WTC11 (cell line): Measurements from ENCODE around the gene PEX5. TPM values are rescaled to one million over a fixed set of nuclear protein-coding genes. Genes with fewer than 3 reads are reported as not detected.

ENCODE experiments used
- ATAC-seq: fragments of 200-7000 bp; cut with Tn5 transposase; 2 replicates; pipeline ENCODE4 v1.10.0; 2021; ENCODE audit warnings: mild to moderate bottlenecking, moderate library complexity
- CTCF ChIA-PET: fragments of 300-600 bp; sonication (Branson Sonifier 250); formaldehyde crosslinking; loops from one replicate; lab custom pipeline; 2021; ENCODE audit warnings: antibody characterized with exemption; lab: Charles Lee
- POLR2A ChIA-PET: fragments of 350-600 bp; sonication (Branson Sonifier 250); formaldehyde crosslinking; loops from one replicate; lab custom pipeline; 2021; ENCODE audit warnings: antibody characterized with exemption; lab: Charles Lee
- DNase-seq: peaks from one replicate; pipeline ENCODE4 v3.0.0; 2021; ENCODE audit warnings: low spot score
- H3K27ac Mint-ChIP-seq: 2 replicates; pipeline ENCODE4 v1.8.0; 2021; ENCODE audit warnings: mixed read lengths
- H3K27me3 Mint-ChIP-seq: 2 replicates; pipeline ENCODE4 v1.8.0; 2021; ENCODE audit warnings: low read depth, mild to moderate bottlenecking, moderate library complexity, mixed read lengths
- H3K36me3 Mint-ChIP-seq: 2 replicates; pipeline ENCODE4 v1.8.0; 2021; ENCODE audit warnings: mixed read lengths
- H3K4me1 Mint-ChIP-seq: 2 replicates; pipeline ENCODE4 v1.8.0; 2022; ENCODE audit warnings: mixed read lengths
- H3K4me3 Mint-ChIP-seq: 2 replicates; pipeline ENCODE4 v1.8.0; 2021; ENCODE audit warnings: mild to moderate bottlenecking, moderate library complexity, mixed read lengths
- H3K9me3 Mint-ChIP-seq: 2 replicates; pipeline ENCODE4 v1.8.0; 2021; ENCODE audit warnings: mixed read lengths
- CDX4 ChIP-seq: fragments of 250-450 bp; sonication (Bioruptor Pico); IDR thresholded peaks from 2 replicates; pipeline ENCODE4 v1.9.0; 2021; ENCODE audit warnings: moderate library complexity, mild to moderate bottlenecking, inconsistent platforms, borderline replicate concordance
- CTCF ChIP-seq: fragments of 200-600 bp; IDR thresholded peaks from 2 replicates; pipeline ENCODE4 v1.8.0; 2022; ENCODE audit warnings: antibody characterized with exemption
- FOXP1 ChIP-seq: sonication (generic); formaldehyde crosslinking; IDR thresholded peaks from 2 replicates; pipeline ENCODE4 v1.8.0; 2022; ENCODE audit warnings: missing genetic modification reagents, mild to moderate bottlenecking, moderate library complexity, borderline replicate concordance
- GABPB1 ChIP-seq: sonication (generic); formaldehyde crosslinking; IDR thresholded peaks from 2 replicates; pipeline ENCODE4 v1.8.1; 2023; ENCODE audit warnings: mild to moderate bottlenecking, missing genetic modification reagents
- MYBL2 ChIP-seq: sonication (generic); formaldehyde crosslinking; IDR thresholded peaks from 2 replicates; pipeline ENCODE4 v1.8.1; 2023; ENCODE audit warnings: mild to moderate bottlenecking, moderate library complexity, missing genetic modification reagents
- NFYB ChIP-seq: sonication (generic); formaldehyde crosslinking; conservative IDR thresholded peaks from 2 replicates; pipeline ENCODE4 v1.8.0; 2022; ENCODE audit warnings: low read depth, missing genetic modification reagents
- NR2C2 ChIP-seq: sonication (generic); formaldehyde crosslinking; IDR thresholded peaks from 2 replicates; pipeline ENCODE4 v1.8.0; 2022; ENCODE audit warnings: mild to moderate bottlenecking, missing genetic modification reagents
- NR3C1 ChIP-seq: sonication (generic); formaldehyde crosslinking; conservative IDR thresholded peaks from 2 replicates; pipeline ENCODE4 v1.8.1; 2023; ENCODE audit warnings: low read depth, mild to moderate bottlenecking, missing genetic modification reagents
- STAT6 ChIP-seq: sonication (generic); formaldehyde crosslinking; conservative IDR thresholded peaks from 2 replicates; pipeline ENCODE4 v1.8.1; 2023; ENCODE audit warnings: mild to moderate bottlenecking, low read depth, missing genetic modification reagents, moderate library complexity
- TEAD1 ChIP-seq: sonication (generic); formaldehyde crosslinking; IDR thresholded peaks from 2 replicates; pipeline ENCODE4 v1.8.0; 2022; ENCODE audit warnings: mild to moderate bottlenecking, missing genetic modification reagents
- ZNF232 ChIP-seq: sonication (generic); formaldehyde crosslinking; IDR thresholded peaks from 2 replicates; pipeline ENCODE4 v1.8.0; 2022; ENCODE audit warnings: mild to moderate bottlenecking, missing genetic modification reagents
- ZNF263 ChIP-seq: sonication (generic); formaldehyde crosslinking; IDR thresholded peaks from 2 replicates; pipeline ENCODE4 v1.8.1; 2022; ENCODE audit warnings: low read depth, mild to moderate bottlenecking, moderate library complexity, missing genetic modification reagents
- ZNF317 ChIP-seq: sonication (generic); formaldehyde crosslinking; IDR thresholded peaks from 2 replicates; pipeline ENCODE4 v1.8.1; 2023; ENCODE audit warnings: low read depth, mild to moderate bottlenecking, moderate library complexity, missing genetic modification reagents, borderline replicate concordance
- total RNA-seq: library from RNA; stranded (reverse); gene quantifications from 3 replicates; pipeline ENCODE4 v1.2.3, GENCODE V29; 2021
- TF ChIP-seq, protein P1 (sequence below): sonication (generic); formaldehyde crosslinking; IDR thresholded peaks from 2 replicates; pipeline ENCODE4 v1.8.1; 2022; ENCODE audit warnings: missing genetic modification reagents, borderline replicate concordance

PEX5 gene
- total RNA-seq, 1 experiment from 2014 or later: 68.9 TPM

DNA sequence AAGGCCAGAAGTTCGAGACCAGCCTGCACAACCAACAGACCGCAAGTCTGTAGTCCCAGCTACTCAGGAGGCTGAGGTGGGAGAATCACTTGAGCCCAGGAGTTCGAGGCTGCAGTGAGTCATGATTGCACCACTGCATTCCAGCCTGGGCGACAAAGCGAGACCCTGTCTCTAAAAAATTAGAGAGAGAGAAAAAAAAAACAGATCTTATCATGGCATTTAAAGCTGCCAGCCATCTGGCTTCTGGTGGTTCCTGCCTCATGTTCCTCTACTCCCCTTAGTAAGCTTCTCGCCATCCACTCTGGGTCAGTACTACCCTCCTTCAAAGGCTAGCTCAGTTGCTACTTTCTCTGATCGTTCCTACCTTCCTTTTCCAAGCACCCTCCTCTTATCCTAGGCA is 43.3 kb upstream of the PEX5 start:
- Mint-ChIP-seq H3K9me3 (no peaks in the 10 kb centered on the region), H3K4me3 (no peak overlapping the region), H3K4me1 (no peaks in the 10 kb centered on the region), H3K27me3 (no peaks in the 10 kb centered on the region), H3K36me3 (peaks cover 8% of the 10 kb centered on the region), H3K27ac (no peak overlapping the region)
- ChIA-PET CTCF (interaction anchor here (0.5 to 2.5 kb wide), 4 partner anchors 9 to 52 kb away, joined by 3 to 24 read pairs (median 11); partner anchors contain the start of gene PEX5), POLR2A (no interaction called here)
- DNase-seq (no peak), ATAC-seq (no peak)
- TF ChIP-seq ZNF263 (CRISPR knock-in tag): no peak
- TF ChIP-seq TEAD1: no peak
- TF ChIP-seq ZNF317 (CRISPR knock-in tag): no peak
- no peak for TF ChIP-seq NFYB (CRISPR knock-in tag)

- H3K36me3 Mint-ChIP-seq: peaks cover 8% of the 10 kb centered on the region
- POLR2A ChIA-PET: no interaction called here
- H3K9me3 Mint-ChIP-seq: no peaks in the 10 kb centered on the region
- H3K27me3 Mint-ChIP-seq: no peaks in the 10 kb centered on the region
- no peak overlapping the region for H3K27ac Mint-ChIP-seq
- H3K4me1 Mint-ChIP-seq: no peaks in the 10 kb centered on the region
- CTCF ChIA-PET: interaction anchor here (2.5 kb wide), 1 partner anchor 16 kb away, joined by 10 read pairs; no protein-coding TSS in a partner anchor
- no peak for TF ChIP-seq GABPB1 (CRISPR knock-in tag)
- TF ChIP-seq MYBL2 (CRISPR knock-in tag): no peak
- no peak for TF ChIP-seq FOXP1
- no peak for TF ChIP-seq ZNF232 (CRISPR knock-in tag)
- no peak for TF ChIP-seq CDX4 (CRISPR knock-in tag)
- TF ChIP-seq, protein P1, sequence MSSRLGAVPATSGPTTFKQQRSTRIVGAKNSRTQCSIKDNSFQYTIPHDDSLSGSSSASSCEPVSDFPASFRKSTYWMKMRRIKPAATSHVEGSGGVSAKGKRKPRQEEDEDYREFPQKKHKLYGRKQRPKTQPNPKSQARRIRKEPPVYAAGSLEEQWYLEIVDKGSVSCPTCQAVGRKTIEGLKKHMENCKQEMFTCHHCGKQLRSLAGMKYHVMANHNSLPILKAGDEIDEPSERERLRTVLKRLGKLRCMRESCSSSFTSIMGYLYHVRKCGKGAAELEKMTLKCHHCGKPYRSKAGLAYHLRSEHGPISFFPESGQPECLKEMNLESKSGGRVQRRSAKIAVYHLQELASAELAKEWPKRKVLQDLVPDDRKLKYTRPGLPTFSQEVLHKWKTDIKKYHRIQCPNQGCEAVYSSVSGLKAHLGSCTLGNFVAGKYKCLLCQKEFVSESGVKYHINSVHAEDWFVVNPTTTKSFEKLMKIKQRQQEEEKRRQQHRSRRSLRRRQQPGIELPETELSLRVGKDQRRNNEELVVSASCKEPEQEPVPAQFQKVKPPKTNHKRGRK (CRISPR knock-in tag): no peak
- no peak overlapping the region for H3K4me3 Mint-ChIP-seq
- ATAC-seq (no peak), DNase-seq (no peak)
Observed at GRCh38 chr12:7146906-7147305, 42.6 kb upstream of the PEX5 start.

DNA sequence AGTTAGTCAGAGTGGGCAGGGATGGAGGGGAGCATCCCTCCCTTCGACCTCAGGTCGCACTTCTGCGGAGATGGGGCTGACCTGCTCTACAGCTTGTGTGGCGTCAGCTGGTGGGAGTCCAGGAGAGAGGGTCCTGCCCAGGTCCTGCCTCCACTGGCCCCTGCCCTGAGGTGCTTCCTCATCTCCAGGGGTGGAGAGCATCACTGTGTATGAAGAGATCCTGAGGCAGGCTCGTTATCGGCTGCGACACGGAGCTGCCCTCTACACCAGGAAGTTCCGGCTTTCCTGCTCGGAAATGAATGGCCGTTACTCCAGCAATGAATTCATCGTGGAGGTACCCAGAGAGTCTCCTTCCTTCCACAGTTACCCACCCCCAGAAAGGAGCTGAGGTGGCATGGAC is 39.1 kb upstream of the PEX5 start:
- Mint-ChIP-seq H3K4me1 (no peaks in the 10 kb centered on the region), H3K9me3 (no peaks in the 10 kb centered on the region), H3K36me3 (peaks cover 8% of the 10 kb centered on the region), H3K4me3 (no peak overlapping the region), H3K27me3 (no peaks in the 10 kb centered on the region), H3K27ac (no peak overlapping the region)
- no peak for TF ChIP-seq NR3C1 (CRISPR knock-in tag)
- TF ChIP-seq STAT6 (CRISPR knock-in tag): no peak
- no peak for TF ChIP-seq CTCF
- no peak for TF ChIP-seq NR2C2 (CRISPR knock-in tag)
- ATAC-seq: no peak
- ChIA-PET CTCF (no interaction called here), POLR2A (no interaction called here)
- DNase-seq: no peak
